ENCODE data around the gene WDR86. TPM values are rescaled to one million over a fixed set of nuclear protein-coding genes. Genes with fewer than 3 reads are reported as not detected.

WDR86 gene
- total RNA-seq, 1 experiment from 2014 or later = 7.7 TPM

GRCh38 chr7:151406886-151407583 lies 2.8 kb downstream of the WDR86 start:
- BruUV-seq (replicated peaks) = no TSS peak
- H3K27ac ChIP-seq = no peak overlapping the region

GRCh38 chr7:151406051-151406875 lies 3.6 kb downstream of the WDR86 start:
- Histone ChIP-seq H3K36me3 (ENCODE audit: low read depth) (no peaks in the 10 kb centered on the region), H3K4me3 (no peak overlapping the region), H4K20me1 (ENCODE audit: insufficient read depth) (no peaks in the 10 kb centered on the region), H2AFZ (no peak overlapping the region), H3K27ac (no peak overlapping the region), H3K4me1 (replicated peaks; ENCODE audit: insufficient read depth) (peaks cover 22% of the 10 kb centered on the region), H3K79me2 (ENCODE audit: low read depth) (no peaks in the 10 kb centered on the region), H3K27me3 (ENCODE audit: insufficient read depth, low read depth) (no peaks in the 10 kb centered on the region), H3K9me3 (ENCODE audit: insufficient read depth, low read depth) (no peaks in the 10 kb centered on the region), H3K9me2 (ENCODE audit: insufficient read depth) (no peaks in the 10 kb centered on the region), H3K4me2 (no peak overlapping the region), H3F3A (ENCODE audit: insufficient read depth, low read depth) (0 out of 2 replicates have a peak, but pooled peaks cover 4% of the 10 kb centered on the region)
- intact Hi-C loops (cut with micrococcal nuclease; ENCODE audit: unreplicated experiment) = no loop called here
- ChIA-PET POLR2A (ENCODE audit: unreplicated experiment) (no interaction called here), CTCF (no interaction called here)
- no TSS peak for BruUV-seq (replicated peaks)
- TF ChIP-seq EZH2 (IDR thresholded peaks at IDR 0.05; ENCODE audit: low read depth) = no peak
- no peak for TF ChIP-seq CTCF (conservative IDR thresholded peaks at IDR 0.05)
- no peak for DNase-seq

More at GRCh38 chr7:151406886-151407583, 2.8 kb downstream of the WDR86 start:
- H4K20me1 ChIP-seq (ENCODE audit: insufficient read depth) = no peaks in the 10 kb centered on the region
- no peak overlapping the region for H3K4me2 ChIP-seq
- peaks cover 22% of the 10 kb centered on the region for H3K4me1 ChIP-seq (replicated peaks; ENCODE audit: insufficient read depth)
- TF ChIP-seq EZH2 (IDR thresholded peaks at IDR 0.05; ENCODE audit: low read depth) (no peak), CTCF (conservative IDR thresholded peaks at IDR 0.05) (no peak)
- peaks cover 6% of the 10 kb centered on the region; the same call in 1 of the 2 replicates for H3K27me3 ChIP-seq (ENCODE audit: insufficient read depth, low read depth)
- ChIA-PET CTCF (no interaction called here), POLR2A (ENCODE audit: unreplicated experiment) (no interaction called here)
- H3K9me3 ChIP-seq (ENCODE audit: insufficient read depth, low read depth) = no peaks in the 10 kb centered on the region
- intact Hi-C loops (cut with micrococcal nuclease; ENCODE audit: unreplicated experiment) = no loop called here
- no peaks in the 10 kb centered on the region for H3K79me2 ChIP-seq (ENCODE audit: low read depth)
- H3F3A ChIP-seq (ENCODE audit: insufficient read depth, low read depth) = 0 out of 2 replicates have a peak, but pooled peaks cover 4% of the 10 kb centered on the region
- H3K9me2 ChIP-seq (ENCODE audit: insufficient read depth) = no peaks in the 10 kb centered on the region
- no peak overlapping the region for H2AFZ ChIP-seq
- DNase-seq = no peak
- H3K36me3 ChIP-seq (ENCODE audit: low read depth) = no peaks in the 10 kb centered on the region
- H3K4me3 ChIP-seq = no peak overlapping the region

DNA sequence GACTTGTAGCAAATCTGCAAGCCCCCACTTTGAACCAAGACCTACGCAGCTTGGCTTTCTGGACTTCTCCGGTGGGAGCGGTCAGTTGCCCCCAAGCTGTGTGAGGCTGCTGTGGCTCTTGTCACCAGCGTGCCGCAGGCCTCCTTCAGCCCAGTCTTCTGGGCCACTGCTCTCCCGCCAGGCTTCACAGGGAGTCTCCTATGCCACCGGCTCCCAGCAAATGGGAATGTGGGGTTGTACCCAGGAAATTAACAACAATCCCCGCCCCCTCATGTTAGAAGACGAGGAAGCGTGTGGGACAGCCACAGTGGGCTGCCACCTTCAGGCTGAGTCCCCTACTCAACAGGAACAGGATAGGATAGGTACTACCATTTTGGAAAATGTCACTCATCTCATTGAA lies 4.2 kb downstream of the WDR86 start:
- 0 out of 2 replicates have a peak, but pooled peaks cover 4% of the 10 kb centered on the region for H3F3A ChIP-seq (ENCODE audit: insufficient read depth, low read depth)
- H3K4me3 ChIP-seq = no peak overlapping the region
- no peaks in the 10 kb centered on the region for H3K36me3 ChIP-seq (ENCODE audit: low read depth)
- peaks cover 22% of the 10 kb centered on the region for H3K4me1 ChIP-seq (replicated peaks; ENCODE audit: insufficient read depth)
- ChIA-PET POLR2A (ENCODE audit: unreplicated experiment) (no interaction called here), CTCF (no interaction called here)
- H3K9me2 ChIP-seq (ENCODE audit: insufficient read depth) = no peaks in the 10 kb centered on the region
- H2AFZ ChIP-seq = no peak overlapping the region
- BruUV-seq (replicated peaks) = no TSS peak
- H3K27me3 ChIP-seq (ENCODE audit: insufficient read depth, low read depth) = no peaks in the 10 kb centered on the region
- H3K9me3 ChIP-seq (ENCODE audit: insufficient read depth, low read depth) = no peaks in the 10 kb centered on the region
- no peak for TF ChIP-seq EZH2 (IDR thresholded peaks at IDR 0.05; ENCODE audit: low read depth)
- TF ChIP-seq CTCF (conservative IDR thresholded peaks at IDR 0.05) = no peak
- DNase-seq = no peak
- no peaks in the 10 kb centered on the region for H4K20me1 ChIP-seq (ENCODE audit: insufficient read depth)
- intact Hi-C loops (cut with micrococcal nuclease; ENCODE audit: unreplicated experiment) = no loop called here
- no peaks in the 10 kb centered on the region for H3K79me2 ChIP-seq (ENCODE audit: low read depth)
- no peak overlapping the region for H3K4me2 ChIP-seq
- H3K27ac ChIP-seq = no peak overlapping the region
